HTR-8/SVneo (cell line): ENCODE measurements around the gene IFT57.

Experiments used
- DNase-seq: peaks from one replicate; pipeline ENCODE4 v3.0.0; 2011; ENCODE audit warnings: low spot score, mixed read lengths; ENCODE audit not compliant: insufficient read length
- FAIRE-seq: peaks from 2 replicates; lab custom pipeline; 2011; peaks lifted over from hg19 to GRCh38; lab: Jason Lieb, UNC

Gene IFT57

GRCh38 chr3:108221393-108221792 is 831 bp downstream of the IFT57 start:
- DNase-seq, result no peak
- no peak for FAIRE-seq

GRCh38 chr3:108219336-108219735 is 2.9 kb downstream of the IFT57 start:
- DNase-seq (no peak), FAIRE-seq (no peak)

GRCh38 chr3:108218811-108219210 is 3.4 kb downstream of the IFT57 start:
- no peak for DNase-seq
- no peak for FAIRE-seq

GRCh38 chr3:108215871-108216270 is 6.4 kb downstream of the IFT57 start:
- FAIRE-seq, result no peak
- no peak for DNase-seq

GRCh38 chr3:108209579-108209978 is 12.6 kb downstream of the IFT57 start:
- DNase-seq, result no peak
- no peak for FAIRE-seq

- FAIRE-seq (no peak), DNase-seq (no peak)
Observed at GRCh38 chr3:108208831-108209230, 13.4 kb downstream of the IFT57 start.

GRCh38 chr3:108202834-108203233 is 19.4 kb downstream of the IFT57 start:
- DNase-seq (no peak), FAIRE-seq (no peak)

- no peak for DNase-seq
Observed at GRCh38 chr3:108202080-108202479, 20.1 kb downstream of the IFT57 start.

GRCh38 chr3:108201258-108201657 is 21.0 kb downstream of the IFT57 start:
- no peak for FAIRE-seq
- no peak for DNase-seq

More at GRCh38 chr3:108202080-108202479, 20.1 kb downstream of the IFT57 start:
- FAIRE-seq, result peak; percentile 4

GRCh38 chr3:108200578-108200977 is 21.6 kb downstream of the IFT57 start:
- FAIRE-seq, result no peak

GRCh38 chr3:108200024-108200423 is 22.2 kb downstream of the IFT57 start:
- no peak for DNase-seq
- FAIRE-seq, result no peak

More at GRCh38 chr3:108200578-108200977, 21.6 kb downstream of the IFT57 start:
- DNase-seq, result no peak

GRCh38 chr3:108191394-108191793 is 30.8 kb downstream of the IFT57 start:
- DNase-seq, result no peak
- no peak for FAIRE-seq

GRCh38 chr3:108190346-108190745 is 31.9 kb downstream of the IFT57 start:
- DNase-seq (no peak), FAIRE-seq (no peak)

GRCh38 chr3:108189440-108189839 is 32.8 kb downstream of the IFT57 start:
- no peak for DNase-seq
- FAIRE-seq, result no peak

- DNase-seq (no peak), FAIRE-seq (no peak)
Observed at GRCh38 chr3:108185536-108185935, 36.7 kb downstream of the IFT57 start.

GRCh38 chr3:108184824-108185223 is 37.4 kb downstream of the IFT57 start:
- FAIRE-seq (no peak), DNase-seq (no peak)

- FAIRE-seq (no peak), DNase-seq (no peak)
Observed at GRCh38 chr3:108183971-108184370, 38.3 kb downstream of the IFT57 start.

- no peak for DNase-seq
- no peak for FAIRE-seq
Observed at GRCh38 chr3:108183181-108183580, 39.0 kb downstream of the IFT57 start.

GRCh38 chr3:108182339-108182738 is 39.9 kb downstream of the IFT57 start:
- FAIRE-seq (no peak), DNase-seq (no peak)

- DNase-seq (no peak), FAIRE-seq (no peak)
Observed at GRCh38 chr3:108181172-108181571, 41.1 kb downstream of the IFT57 start.

GRCh38 chr3:108180194-108180593 is 42.0 kb downstream of the IFT57 start:
- FAIRE-seq (no peak), DNase-seq (no peak)

GRCh38 chr3:108178676-108179075 is 43.5 kb downstream of the IFT57 start:
- DNase-seq (no peak), FAIRE-seq (no peak)

- FAIRE-seq, result no peak
- DNase-seq, result no peak
Observed at GRCh38 chr3:108177536-108177935, 44.7 kb downstream of the IFT57 start.
